PC-3 (cell line): Measurements from ENCODE around the gene IRS2.

ENCODE experiments used
- EZH2 ChIP-seq: fragments of 300-600 bp; sonication (generic); IDR thresholded peaks from one replicate; pipeline ENCODE4 v1.6.1; 2017; ENCODE audit warnings: antibody characterized with exemption, mild to moderate bottlenecking, low read length; ENCODE audit not compliant: unreplicated experiment
- TF ChIP-seq, protein P1 (sequence below): fragments of 300-600 bp; sonication (generic); conservative IDR thresholded peaks from 2 replicates; pipeline ENCODE4 v1.5.1; 2017; ENCODE audit warnings: antibody characterized with exemption, low read depth, mild to moderate bottlenecking, low read length

DNA sequence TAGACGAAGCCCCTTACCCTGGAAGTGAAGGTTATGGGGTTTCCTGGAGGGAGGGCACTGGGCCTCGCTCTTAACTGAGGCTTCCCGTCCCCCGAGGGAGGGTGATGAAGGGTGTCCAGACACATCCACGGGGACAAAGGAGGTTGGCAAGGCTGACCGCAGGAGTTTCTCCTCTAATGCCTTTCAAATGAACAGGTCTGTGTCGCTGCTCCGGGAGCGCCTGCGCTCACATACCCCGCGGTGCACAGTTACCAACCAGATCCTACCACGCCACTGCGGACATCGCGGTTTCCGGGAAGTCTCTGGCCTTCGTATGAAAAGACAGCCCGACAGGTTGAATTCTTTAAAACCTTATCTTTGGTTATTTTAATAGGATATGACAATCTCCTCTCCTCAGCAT is 41.3 kb downstream of the IRS2 start:
- TF ChIP-seq, protein P1, sequence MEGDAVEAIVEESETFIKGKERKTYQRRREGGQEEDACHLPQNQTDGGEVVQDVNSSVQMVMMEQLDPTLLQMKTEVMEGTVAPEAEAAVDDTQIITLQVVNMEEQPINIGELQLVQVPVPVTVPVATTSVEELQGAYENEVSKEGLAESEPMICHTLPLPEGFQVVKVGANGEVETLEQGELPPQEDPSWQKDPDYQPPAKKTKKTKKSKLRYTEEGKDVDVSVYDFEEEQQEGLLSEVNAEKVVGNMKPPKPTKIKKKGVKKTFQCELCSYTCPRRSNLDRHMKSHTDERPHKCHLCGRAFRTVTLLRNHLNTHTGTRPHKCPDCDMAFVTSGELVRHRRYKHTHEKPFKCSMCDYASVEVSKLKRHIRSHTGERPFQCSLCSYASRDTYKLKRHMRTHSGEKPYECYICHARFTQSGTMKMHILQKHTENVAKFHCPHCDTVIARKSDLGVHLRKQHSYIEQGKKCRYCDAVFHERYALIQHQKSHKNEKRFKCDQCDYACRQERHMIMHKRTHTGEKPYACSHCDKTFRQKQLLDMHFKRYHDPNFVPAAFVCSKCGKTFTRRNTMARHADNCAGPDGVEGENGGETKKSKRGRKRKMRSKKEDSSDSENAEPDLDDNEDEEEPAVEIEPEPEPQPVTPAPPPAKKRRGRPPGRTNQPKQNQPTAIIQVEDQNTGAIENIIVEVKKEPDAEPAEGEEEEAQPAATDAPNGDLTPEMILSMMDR: no peak
- TF ChIP-seq EZH2: no peak
